Measurements from ENCODE around the gene TPST2.

GRCh38 chr22:26554956-26555355 is 35.0 kb downstream of the TPST2 start:
- no peak for TF ChIP-seq EZH2 (optimal IDR thresholded peaks at IDR 0.05; ENCODE audit: low read depth, low read length)
- no peak for TF ChIP-seq CTCF (IDR thresholded peaks at IDR 0.05; ENCODE audit: low read length)
